OCI-LY7 (cell line): ENCODE measurements around the gene TEX2.

ENCODE experiments used
- CTCF ChIP-seq: fragments of 200-600 bp; sonication (generic); conservative IDR thresholded peaks from 2 replicates; pipeline ENCODE4 v1.5.1; 2014; ENCODE audit warnings: mild to moderate bottlenecking, antibody characterized with exemption, low read length, moderate library complexity, mixed read lengths
- EZH2phosphoT487 ChIP-seq: fragments of 200-600 bp; sonication (generic); IDR thresholded peaks from 2 replicates; pipeline ENCODE4 v1.6.1; 2018; ENCODE audit warnings: low read depth, borderline replicate concordance, mild to moderate bottlenecking, mixed run types, antibody characterized with exemption, low read length, moderate library complexity, mixed read lengths

DNA sequence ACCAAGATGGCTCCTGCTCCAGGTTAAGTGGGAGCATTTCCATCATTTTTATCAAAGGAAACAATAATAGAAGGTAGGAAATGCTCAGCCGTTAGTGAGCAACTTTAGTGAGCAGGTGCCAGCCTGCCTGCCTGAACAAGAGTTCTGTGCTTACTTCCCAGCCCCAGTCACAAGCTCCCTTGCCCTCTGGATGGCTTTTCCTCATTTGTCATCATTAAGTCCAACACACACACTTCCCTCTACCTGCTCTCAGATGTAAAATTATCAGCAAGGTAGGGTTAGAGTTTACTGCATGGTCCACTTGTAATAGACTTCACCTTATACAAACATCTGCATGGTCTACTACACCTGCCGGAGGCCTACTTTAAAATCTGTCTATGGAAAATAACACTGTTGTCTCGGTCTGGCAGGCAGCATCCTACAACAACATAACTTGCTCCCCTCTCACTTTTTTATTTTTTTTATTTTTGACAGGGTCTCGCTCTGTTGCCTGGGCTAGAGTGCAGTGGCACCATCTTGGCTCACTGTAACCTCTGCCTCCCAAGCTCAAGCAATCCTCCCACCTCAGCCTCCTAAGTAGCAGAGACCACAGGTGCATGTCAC, 12.7 kb downstream of the TEX2 start:
- TF ChIP-seq CTCF (no peak), EZH2phosphoT487 (no peak)
